ENCODE results near the gene DYNLL2.
"Not testable (repeated sequence)": the region's sequence is repeated elsewhere in the genome, so short reads cannot be mapped to it uniquely, and the experiment has no call there.

DYNLL2 gene

DNA sequence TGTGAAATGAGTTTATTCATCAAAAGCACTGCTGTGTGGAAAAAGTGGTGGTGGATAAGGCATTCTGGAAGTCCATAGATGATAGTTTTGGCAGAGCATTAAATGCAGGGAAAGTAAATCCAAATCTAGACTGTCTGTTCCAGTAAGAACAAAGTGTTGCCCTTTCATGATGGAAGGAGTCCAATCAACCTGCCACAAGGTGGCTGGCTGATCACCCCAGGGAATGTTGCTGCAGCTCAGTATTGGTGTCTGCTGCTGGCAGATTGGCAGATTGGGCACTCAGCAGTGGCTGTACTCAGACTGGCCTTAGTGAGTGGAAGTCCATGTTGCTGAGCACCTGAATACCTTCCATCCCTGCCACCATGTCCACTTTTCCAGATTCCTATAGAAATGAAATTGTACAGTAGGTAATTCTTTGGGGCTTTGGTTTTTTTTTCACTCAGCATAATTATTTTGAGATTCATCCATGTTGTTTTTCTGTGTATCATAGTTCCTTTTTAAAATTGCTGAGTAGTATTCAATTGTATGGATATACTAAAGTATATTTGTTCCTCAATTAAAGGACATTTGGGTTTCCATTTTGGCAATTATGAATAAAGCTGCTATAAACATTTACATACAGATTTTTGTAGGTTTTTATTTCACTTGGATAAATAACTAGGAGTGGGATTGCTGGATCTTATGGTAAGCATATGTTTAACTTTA lies 14.3 kb downstream of the DYNLL2 start:
- no peak for FAIRE-seq
- DNase-seq (ENCODE audit: insufficient read length, low spot score) = no peak

DNA sequence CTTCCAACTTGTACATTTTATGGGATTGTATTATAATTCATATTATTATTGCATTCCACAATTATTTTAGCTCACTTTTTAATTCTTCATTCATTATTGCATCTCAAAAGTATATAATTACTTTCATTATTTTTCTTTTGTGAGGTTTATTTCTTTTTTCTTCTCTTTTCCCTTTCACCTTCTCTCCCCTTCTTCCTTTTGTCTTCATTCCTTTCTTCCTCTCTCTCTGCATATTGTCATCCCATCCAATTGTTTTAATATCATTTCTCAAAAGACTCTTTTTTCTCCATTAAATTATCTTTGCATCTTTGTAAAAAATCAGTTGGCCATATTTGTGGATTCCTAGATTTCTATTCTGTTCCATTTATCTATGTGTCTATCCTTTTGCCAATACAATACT lies 17.3 kb downstream of the DYNLL2 start:
- DNase-seq (ENCODE audit: insufficient read length, low spot score) = no peak
- no peak for FAIRE-seq

DNA sequence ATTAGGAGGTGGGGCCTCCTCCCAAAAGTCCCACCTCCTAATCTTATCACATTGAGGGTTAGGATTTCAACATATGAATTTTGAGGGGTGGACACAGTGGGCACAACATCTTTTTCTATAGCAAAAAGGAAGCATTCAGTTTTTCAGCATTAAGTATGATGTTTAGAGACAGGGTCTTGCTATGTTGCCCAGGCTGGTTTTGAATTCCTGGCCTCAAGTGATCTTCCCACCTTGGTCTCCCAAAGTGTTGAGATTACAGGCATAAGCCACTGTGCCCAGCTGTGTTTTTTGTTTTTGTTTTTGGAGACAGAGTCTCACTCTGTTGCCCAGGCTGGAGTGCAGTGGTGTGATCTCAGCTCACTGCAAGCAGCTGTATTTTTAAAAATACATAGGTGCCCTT lies 18.7 kb downstream of the DYNLL2 start:
- FAIRE-seq; DNase-seq (ENCODE audit: insufficient read length, low spot score): not testable (repeated sequence)

DNA sequence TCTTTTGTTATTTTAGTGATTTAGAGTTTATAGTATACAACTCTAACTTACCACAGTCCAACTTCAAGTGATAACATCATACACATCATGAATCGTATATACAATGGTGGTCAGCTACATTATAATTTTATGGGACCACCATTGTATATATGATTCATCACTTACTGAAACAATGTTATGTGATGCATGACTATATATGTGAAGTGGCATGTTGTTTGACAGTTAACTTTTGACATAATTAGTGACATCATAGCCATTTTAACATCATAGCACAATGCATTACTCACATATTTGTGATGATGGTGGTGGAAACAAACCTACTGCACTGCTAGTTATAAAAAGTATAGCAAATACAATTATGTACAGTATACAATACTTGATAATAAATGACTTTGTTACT lies 21.9 kb downstream of the DYNLL2 start:
- DNase-seq (ENCODE audit: insufficient read length, low spot score) = no peak

DNA sequence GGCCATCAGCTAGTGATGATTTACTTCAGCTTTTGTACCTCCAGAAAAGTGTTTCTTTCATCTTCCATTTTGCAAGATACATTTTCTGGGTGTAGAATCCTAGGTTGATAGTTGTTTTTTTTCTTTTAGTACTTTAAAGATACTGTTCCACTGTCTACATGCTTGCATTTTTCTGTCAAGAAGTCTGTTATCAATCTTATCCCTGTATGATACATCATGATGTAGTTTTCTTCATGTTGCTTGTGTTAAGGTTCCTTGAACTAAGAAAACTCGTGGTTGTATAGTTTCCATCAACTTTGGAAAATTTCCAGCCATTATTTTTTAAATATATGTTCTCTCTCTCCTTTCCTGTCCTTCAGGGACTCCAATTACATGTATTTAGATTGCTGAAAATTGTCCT lies 24.1 kb downstream of the DYNLL2 start:
- FAIRE-seq (no peak), DNase-seq (ENCODE audit: insufficient read length, low spot score) (no peak)

More for the DNA sequence above, 21.9 kb downstream of the DYNLL2 start:
- no peak for FAIRE-seq

DNA sequence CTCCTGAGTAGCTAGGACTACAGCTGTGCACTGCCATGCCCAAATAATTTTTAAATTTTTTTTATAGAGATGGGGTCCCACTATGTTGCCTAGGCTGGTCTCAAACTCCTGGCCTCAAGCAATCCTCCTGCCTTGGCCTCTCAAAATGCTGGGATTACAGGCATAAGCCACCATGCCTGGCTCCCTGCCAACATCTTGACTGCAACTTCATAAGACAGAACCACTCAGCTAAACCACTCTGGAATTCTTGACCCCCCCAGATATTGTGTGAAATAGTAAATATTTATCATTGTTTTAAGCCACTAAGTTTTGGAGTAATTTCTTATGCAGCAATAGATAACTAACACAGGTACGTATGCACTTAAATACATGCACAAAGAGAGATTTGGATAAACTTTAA lies 26.0 kb downstream of the DYNLL2 start:
- FAIRE-seq = no peak
- DNase-seq (ENCODE audit: insufficient read length, low spot score) = no peak

DNA sequence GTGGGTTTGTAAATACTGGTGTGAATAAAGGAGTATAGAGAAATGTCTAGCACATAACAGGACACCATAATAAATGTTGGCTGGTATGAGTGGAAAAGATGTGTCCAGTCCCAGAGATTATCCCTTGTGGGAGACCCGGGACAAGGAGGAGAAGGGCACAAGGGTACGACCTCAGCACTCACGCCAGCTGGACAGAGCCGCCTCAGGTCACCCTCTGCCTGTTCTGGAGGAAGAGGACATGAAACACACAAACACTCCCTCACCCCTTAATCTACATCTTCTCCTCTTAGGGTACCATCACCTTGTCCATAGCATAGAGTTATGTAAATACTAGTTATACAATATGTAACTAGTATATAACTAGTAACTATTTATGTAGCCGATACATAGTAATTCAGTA lies 26.8 kb downstream of the DYNLL2 start:
- no peak for DNase-seq (ENCODE audit: insufficient read length, low spot score)
- no peak for FAIRE-seq

DNA sequence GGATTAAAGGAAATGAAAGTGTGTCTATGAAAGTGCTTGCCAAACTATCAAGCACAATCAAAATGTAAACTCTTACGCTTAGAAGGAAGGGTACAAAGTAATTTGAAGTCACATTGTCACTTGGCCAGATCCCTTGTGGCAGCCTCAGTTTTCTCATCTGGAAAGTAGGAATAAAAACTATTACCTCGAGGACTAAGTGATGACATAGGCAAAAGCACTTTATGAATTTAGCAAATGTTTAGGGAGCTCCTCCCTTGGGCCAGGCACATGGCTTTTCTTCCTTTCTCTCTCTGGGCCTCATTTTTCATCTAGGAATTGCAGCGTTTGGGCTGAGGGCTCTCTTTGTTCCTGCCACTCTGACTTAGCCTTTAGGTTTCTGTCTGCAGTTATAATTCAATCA lies 28.5 kb downstream of the DYNLL2 start:
- FAIRE-seq = no peak
- no peak for DNase-seq (ENCODE audit: insufficient read length, low spot score)

DNA sequence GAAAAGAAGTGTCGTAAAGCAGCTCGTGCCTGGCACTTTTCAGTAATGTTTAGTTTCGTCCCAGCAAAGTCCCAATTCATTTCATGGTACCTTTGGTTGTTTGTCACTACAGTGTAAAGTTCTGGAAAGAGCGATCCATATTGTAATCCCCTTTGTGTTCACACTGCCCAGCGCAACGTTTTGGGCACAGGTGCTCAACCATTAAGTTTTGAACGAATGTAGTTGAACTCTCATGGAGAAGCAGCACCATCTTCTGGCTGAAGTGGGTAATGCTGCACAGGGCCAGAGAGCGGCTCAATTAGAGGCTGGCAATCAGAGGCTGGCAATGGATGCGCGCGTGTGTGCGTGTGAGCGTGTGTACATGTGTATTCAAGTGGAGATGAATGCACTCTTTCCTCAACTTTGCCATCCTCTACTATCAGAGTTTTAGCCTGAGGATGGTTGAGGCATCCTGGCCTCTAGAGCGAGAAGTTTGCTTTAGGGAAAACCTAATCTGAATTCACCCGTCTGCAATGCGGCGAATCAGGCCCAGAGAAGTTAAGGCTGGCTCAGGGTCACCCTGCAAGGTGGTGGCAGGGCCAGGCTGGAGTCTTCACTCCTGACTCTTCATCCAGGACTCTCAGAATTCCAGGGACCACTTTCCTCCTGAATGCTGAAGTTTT lies 29.9 kb downstream of the DYNLL2 start:
- FAIRE-seq = peak; percentile 95
- peak; percentile 46 for DNase-seq (ENCODE audit: insufficient read length, low spot score)

DNA sequence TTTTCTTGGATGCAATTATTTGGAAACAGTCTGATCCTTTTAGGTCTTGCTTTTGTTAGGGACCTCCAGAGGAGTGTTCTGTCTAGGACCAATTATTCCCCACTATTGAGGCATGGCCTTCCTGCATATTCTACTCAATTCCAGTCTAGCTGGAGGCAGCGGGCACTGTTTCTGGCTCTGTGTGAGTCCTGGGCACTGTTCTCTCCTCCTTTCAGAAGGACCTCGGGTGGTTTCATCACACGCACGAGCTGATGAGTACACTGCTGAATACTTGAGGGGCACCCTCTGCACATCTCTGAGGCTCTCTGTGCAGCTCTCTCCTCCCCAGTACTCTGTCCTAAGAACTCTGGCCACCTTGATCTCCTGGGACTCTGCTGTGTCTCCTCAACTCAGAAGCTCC lies 30.7 kb downstream of the DYNLL2 start:
- DNase-seq (ENCODE audit: insufficient read length, low spot score) (no peak), FAIRE-seq (no peak)

DNA sequence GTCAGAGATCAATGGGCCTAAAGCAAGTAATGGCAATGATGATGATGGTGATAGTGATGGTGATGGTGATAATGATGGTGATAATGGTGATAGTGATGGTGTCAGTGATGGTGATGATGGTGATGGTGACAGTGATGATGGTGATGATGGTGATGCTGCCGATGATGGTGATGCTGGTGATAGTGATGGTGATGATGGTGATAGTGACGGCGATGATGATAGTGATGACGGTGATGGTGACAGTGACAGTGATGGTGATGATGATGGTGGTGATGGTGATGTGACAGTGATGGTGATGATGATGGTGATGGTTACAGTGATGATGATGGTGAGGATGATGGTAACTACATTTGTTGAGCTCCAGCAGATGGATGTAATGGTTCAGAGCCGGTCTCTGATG lies 34.2 kb downstream of the DYNLL2 start:
- no peak for DNase-seq (ENCODE audit: insufficient read length, low spot score)
- no peak for FAIRE-seq

DNA sequence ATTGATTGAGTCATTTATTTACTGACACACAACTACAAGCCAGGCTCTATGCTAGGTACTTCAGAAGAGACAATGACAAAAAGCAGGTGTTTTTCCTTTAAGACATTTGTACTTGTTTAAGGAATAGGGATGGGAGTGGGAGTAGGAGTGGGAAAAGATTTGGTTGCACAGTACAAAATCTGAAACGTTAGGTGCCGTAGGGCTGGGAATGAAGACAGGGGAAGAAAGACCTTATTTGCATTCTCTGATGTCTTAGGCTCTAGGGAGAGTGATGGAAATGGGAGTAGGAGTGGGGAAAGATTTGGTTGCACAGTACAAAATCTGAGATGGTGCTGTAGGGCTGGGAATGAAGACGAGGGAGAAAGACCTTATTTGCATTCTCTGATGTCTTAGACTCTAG lies 36.3 kb downstream of the DYNLL2 start:
- no peak for FAIRE-seq

DNA sequence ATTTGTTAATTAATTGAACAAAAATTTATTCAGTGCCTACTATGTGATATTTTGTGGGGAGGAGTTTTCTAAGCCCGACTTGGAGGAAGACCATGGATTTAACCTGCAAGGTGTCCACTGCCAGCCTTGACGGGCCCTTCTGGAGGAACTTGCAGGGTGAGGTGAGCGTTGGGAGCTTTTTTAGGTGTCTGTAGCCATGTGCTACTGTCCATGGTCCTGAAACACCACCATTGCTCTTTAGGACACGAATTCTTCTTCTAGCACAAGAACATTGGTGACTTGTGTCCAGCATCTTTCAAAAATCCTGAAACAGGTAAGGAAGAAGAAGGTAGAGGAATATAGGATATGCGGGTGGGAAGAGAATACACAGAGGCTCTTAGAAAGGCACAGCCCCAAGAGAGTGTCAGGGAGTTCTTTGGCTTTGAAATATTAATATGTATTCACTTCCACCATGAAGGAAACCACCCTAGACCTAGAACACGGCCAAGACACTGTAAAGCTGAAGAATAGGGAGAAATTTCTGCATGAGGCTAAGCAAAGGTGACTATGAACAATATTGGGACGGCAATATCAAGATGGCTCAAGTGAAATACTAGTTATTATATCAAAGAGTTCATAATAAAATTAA lies 37.1 kb downstream of the DYNLL2 start:
- DNase-seq (ENCODE audit: insufficient read length, low spot score) = peak; percentile 16
- FAIRE-seq = no peak

More for the DNA sequence above, 36.3 kb downstream of the DYNLL2 start:
- DNase-seq (ENCODE audit: insufficient read length, low spot score) = no peak

DNA sequence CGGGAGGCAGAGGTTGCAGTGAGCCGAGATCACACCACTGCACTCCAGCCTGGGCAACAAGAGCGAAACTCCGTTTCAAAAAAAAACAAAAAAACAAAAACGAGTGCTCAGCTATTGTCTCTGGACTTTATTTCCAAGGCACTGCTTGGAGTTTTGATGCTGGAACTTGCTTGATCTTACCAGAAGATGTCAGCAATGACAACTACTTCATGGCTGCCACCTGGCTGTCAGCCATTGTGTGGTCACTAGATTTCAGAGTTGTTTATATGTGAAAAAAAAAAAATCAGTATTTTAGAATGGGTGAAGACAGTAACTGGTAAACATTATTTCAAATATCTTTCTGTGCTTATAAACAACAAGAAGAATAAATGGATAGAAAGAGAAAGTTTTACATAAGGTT lies 38.7 kb downstream of the DYNLL2 start:
- DNase-seq (ENCODE audit: insufficient read length, low spot score) (no peak), FAIRE-seq (no peak)

DNA sequence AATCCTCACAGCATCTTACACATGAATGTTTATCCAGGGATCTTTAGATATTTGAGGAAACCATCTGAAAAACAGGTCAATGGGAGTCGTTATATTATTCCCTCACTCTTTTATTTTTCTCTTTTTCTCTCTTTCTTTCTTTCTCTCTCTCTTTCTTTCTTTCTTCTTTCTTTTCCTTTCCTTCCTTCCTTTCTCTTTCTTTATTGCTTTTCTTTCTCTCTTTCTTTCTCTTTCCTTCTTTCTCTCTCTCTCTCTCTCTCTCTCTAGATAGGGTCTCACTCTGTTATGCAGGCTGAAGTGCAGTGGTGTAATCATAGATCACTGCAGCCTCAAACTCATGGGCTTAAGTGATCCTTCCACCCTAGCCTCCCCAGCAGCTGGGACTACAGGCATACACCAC lies 44.6 kb downstream of the DYNLL2 start:
- DNase-seq (ENCODE audit: insufficient read length, low spot score) (no peak), FAIRE-seq (no peak)

DNA sequence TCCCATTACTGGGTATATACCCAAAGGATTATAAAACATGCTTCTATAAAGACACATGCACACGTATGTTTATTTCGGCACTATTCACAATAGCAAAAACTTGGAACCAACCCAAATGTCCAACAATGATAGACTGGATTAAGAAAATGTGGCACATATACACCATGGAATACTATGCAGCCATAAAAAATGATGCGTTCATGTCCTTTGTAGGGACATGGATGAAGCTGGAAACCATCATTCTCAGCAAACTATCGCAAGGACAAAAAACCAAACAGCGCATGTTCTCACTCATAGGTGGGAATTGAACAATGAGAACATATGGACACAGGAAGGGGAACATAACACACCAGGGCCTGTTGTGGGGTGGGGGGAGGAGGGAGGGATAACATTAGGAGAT lies 49.5 kb downstream of the DYNLL2 start:
- FAIRE-seq; DNase-seq (ENCODE audit: insufficient read length, low spot score): not testable (repeated sequence)

DNA sequence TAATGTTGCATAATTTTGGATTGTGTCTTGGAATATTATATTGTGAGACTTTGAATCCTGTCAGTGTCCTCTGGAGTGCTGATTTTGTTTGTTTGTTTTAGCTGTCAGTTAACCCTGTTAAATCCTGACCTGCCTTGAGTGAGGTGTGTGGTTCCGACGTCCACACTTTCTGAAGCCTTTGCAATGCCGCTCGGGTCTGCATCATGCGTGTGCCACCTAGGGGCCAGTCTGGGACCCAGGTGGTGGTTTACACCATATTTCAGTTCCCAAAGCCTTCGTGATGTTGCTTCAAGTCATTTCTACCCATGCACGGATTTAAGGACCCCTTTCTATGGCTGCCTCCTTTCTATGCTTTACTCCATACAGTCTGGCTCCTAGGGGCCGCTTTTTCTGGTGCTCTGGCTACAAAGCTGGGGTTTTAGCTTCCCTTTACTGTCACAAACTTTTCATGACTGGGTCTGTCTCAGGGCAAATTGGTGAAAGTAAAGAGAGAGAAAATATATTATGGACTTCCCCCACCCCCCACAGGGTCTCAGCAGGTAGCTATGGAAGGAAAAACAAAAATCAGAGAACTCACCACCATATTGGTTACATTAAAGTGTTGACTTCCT lies 53.6 kb downstream of the DYNLL2 start:
- DNase-seq (ENCODE audit: insufficient read length, low spot score) = no peak
- no peak for FAIRE-seq

DNA sequence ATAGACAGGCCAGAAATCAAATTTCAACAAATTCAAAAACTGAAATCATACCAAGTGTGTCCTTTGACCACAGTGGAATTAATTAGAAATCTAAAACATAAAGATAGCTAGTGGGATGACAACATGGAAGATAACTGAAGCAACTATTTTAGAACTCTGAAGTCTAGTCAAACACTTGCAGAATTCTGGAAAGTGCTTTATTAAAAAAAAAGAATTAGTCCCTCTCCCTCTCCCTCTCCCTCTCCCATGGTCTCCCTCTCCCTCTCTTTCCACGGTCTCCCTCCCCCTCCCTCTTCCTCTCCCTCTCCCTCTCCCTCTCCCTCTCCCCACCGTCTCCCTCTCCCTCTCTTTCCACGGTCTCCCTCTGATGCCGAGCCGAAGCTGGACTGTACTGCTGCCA lies 58.3 kb downstream of the DYNLL2 start:
- no peak for DNase-seq (ENCODE audit: insufficient read length, low spot score)
- no peak for FAIRE-seq

DNA sequence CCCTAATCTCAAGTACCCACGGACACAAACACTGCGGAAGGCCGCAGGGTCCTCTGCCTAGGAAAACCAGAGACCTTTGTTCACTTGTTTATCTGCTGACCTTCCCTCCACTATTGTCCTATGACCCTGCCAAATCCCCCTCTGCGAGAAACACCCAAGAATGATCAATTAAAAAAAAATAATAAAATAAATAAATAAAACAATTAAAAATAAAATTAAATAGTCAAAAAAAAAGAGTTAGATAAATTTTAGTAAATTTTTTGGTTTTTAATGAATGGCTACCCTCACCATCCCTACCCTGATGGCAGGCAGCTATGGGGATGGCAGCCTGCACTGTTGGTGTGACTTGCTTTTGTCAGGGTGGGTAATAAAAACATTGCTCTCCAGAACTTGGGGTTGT lies 60.1 kb downstream of the DYNLL2 start:
- not testable (repeated sequence) for FAIRE-seq; DNase-seq (ENCODE audit: insufficient read length, low spot score)

DNA sequence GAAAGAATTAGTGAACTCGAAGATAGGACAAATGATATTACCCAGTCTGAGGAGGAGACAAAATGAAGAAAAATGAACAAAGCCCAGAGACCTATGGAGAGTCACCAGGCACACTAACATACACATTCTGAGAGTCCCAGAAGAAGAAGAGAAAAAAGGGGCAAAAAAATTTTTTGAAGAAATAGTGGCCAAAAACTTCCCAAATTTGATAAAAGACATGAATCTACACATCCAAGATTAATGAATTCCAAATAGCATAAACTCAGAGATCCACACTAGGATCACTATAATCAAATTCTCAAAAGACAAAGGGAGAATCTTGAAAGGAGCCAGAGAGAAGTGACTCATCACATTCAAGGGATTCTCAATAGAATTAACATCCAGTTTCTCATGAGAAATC lies 61.6 kb downstream of the DYNLL2 start:
- FAIRE-seq (no peak), DNase-seq (ENCODE audit: insufficient read length, low spot score) (no peak)

Data from GM19239 (cell line).